ENCODE measurements around the gene OR2T33.

The OR2T33 gene

DNA sequence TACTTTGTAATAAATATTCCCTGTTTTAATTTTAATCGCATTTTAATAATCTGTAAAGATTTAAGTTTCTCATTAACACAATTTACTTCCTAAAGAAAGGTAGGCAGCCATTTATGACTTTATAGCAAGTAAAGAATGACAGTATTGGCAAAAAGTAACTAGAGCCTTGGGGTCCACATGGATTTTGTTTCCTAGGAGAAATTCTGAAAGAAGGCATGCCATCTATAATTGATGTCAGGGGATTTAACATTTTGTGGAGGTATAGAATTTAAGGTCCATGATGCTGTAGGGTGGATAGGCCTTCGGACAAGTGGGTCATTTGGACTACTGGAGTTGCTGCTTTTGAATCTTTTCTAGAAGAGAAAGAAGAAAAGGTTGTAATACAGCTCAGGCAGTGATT is 46.7 kb downstream of the OR2T33 start, which contains the start of gene OR2M4:
Gene OR2M4 (plus strand): TSS at position 301 of the 400 bp plus-strand sequence. CDS start 7,512 bp downstream, outside the sequence.
- TF ChIP-seq, protein P1, sequence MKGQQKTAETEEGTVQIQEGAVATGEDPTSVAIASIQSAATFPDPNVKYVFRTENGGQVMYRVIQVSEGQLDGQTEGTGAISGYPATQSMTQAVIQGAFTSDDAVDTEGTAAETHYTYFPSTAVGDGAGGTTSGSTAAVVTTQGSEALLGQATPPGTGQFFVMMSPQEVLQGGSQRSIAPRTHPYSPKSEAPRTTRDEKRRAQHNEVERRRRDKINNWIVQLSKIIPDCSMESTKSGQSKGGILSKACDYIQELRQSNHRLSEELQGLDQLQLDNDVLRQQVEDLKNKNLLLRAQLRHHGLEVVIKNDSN (IDR thresholded peaks at IDR 0.05) = no peak
- TF ChIP-seq REST (IDR thresholded peaks at IDR 0.05; ENCODE audit: low read depth) (no peak), TCF12 (IDR thresholded peaks at IDR 0.05; ENCODE audit: low read depth) (no peak), EP300 (IDR thresholded peaks at IDR 0.05; ENCODE audit: borderline replicate concordance) (no peak), NFIC (IDR thresholded peaks at IDR 0.05) (no peak), MAX (IDR thresholded peaks at IDR 0.05) (no peak), YY1 (IDR thresholded peaks at IDR 0.05; ENCODE audit: low read depth) (no peak), FOXM1 (IDR thresholded peaks at IDR 0.05; ENCODE audit: borderline replicate concordance, low read depth) (no peak), EGR1 (IDR thresholded peaks at IDR 0.05) (no peak), RAD21 (IDR thresholded peaks at IDR 0.05; ENCODE audit: low read depth) (no peak), ZBTB7A (IDR thresholded peaks at IDR 0.05; ENCODE audit: low read depth) (no peak), CEBPB (IDR thresholded peaks at IDR 0.05) (no peak), CREB1 (IDR thresholded peaks at IDR 0.05; ENCODE audit: low read depth) (no peak), TAF1 (IDR thresholded peaks at IDR 0.05; ENCODE audit: low read depth) (no peak), TEAD4 (IDR thresholded peaks at IDR 0.05) (no peak)

DNA sequence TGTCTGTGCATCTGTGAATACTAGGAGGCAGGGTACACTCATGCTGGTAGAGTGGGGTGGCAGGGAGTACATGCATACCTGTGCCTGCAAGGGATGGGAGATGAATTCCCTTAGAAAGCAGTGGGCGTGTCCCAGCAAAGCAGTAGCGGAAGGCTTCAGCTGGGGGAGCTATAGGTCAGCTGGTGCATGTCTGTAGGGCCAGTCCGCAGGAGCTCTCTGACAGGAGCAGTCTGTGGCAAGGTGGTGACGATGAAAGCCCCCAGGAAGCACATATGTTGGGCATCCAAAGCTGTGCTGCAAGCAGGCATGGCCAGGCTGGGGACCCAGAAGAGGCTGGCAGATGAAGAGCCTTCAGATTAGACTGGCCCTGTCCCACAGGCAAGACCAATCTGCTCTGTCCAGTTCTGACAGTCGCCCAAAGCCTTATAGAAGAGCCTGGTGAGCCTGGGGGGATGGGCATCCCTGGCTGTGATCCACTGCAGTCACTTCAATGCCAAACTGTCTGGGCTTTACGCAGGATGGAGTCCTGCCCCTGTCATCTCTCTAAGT is 48.3 kb downstream of the OR2T33 start:
- TF ChIP-seq EGR1 (IDR thresholded peaks at IDR 0.05) (no peak), FOXM1 (IDR thresholded peaks at IDR 0.05; ENCODE audit: borderline replicate concordance, low read depth) (no peak), MAX (IDR thresholded peaks at IDR 0.05) (no peak), REST (IDR thresholded peaks at IDR 0.05; ENCODE audit: low read depth) (no peak), NFIC (IDR thresholded peaks at IDR 0.05) (no peak), CEBPB (IDR thresholded peaks at IDR 0.05) (no peak), YY1 (IDR thresholded peaks at IDR 0.05; ENCODE audit: low read depth) (no peak), TAF1 (IDR thresholded peaks at IDR 0.05; ENCODE audit: low read depth) (no peak), ZBTB7A (IDR thresholded peaks at IDR 0.05; ENCODE audit: low read depth) (no peak), EP300 (IDR thresholded peaks at IDR 0.05; ENCODE audit: borderline replicate concordance) (no peak), TEAD4 (IDR thresholded peaks at IDR 0.05) (no peak), CREB1 (IDR thresholded peaks at IDR 0.05; ENCODE audit: low read depth) (no peak), TCF12 (IDR thresholded peaks at IDR 0.05; ENCODE audit: low read depth) (no peak), RAD21 (IDR thresholded peaks at IDR 0.05; ENCODE audit: low read depth) (no peak)
- TF ChIP-seq, protein P1 (IDR thresholded peaks at IDR 0.05) = no peak

- TF ChIP-seq ZBTB7A (IDR thresholded peaks at IDR 0.05; ENCODE audit: low read depth) = no peak
- no peak for TF ChIP-seq TAF1 (IDR thresholded peaks at IDR 0.05; ENCODE audit: low read depth)
- TF ChIP-seq CREB1 (IDR thresholded peaks at IDR 0.05; ENCODE audit: low read depth) = no peak
- no peak for TF ChIP-seq FOXM1 (IDR thresholded peaks at IDR 0.05; ENCODE audit: borderline replicate concordance, low read depth)
- no peak for TF ChIP-seq NFIC (IDR thresholded peaks at IDR 0.05)
- TF ChIP-seq RAD21 (IDR thresholded peaks at IDR 0.05; ENCODE audit: low read depth) = no peak
- no peak for TF ChIP-seq EGR1 (IDR thresholded peaks at IDR 0.05)
- no peak for TF ChIP-seq TCF12 (IDR thresholded peaks at IDR 0.05; ENCODE audit: low read depth)
- no peak for TF ChIP-seq YY1 (IDR thresholded peaks at IDR 0.05; ENCODE audit: low read depth)
- no peak for TF ChIP-seq MAX (IDR thresholded peaks at IDR 0.05)
- no peak for TF ChIP-seq CEBPB (IDR thresholded peaks at IDR 0.05)
- TF ChIP-seq TEAD4 (IDR thresholded peaks at IDR 0.05) = no peak
- TF ChIP-seq, protein P1 (IDR thresholded peaks at IDR 0.05) = no peak
- no peak for TF ChIP-seq EP300 (IDR thresholded peaks at IDR 0.05; ENCODE audit: borderline replicate concordance)
- no peak for TF ChIP-seq REST (IDR thresholded peaks at IDR 0.05; ENCODE audit: low read depth)
These were observed 52.2 kb downstream of the OR2T33 start for GRCh38 chr1:248225537-248225936.
